Body of pancreas (tissue), 4 donors: ENCODE data around the gene RGL3. TPM values are rescaled to one million over a fixed set of nuclear protein-coding genes. Genes with fewer than 3 reads are reported as not detected.

Source experiments
- ATAC-seq: fragments of 150-250 bp; one replicate; pipeline ENCODE4 v1.9.1; 2016
- DNase-seq, 4 donors: peaks; one replicate each; pipeline ENCODE4 v3.0.0-alpha.2; 2019
- H3K27ac ChIP-seq, 4 donors: fragments of 200-600 bp; sonication (generic); 1 replicate in 3 of 4; 2 replicates in 1 of 4; pipeline versions ENCODE4 v1.5.1 to v1.6.1; 2016 to 2019; ENCODE audit warnings: mild to moderate bottlenecking in 1 of 4, mixed read lengths in 1 of 4, moderate library complexity in 1 of 4
- H3K27me3 ChIP-seq, 2 donors: fragments of 200-600 bp; sonication (generic); one replicate each; pipeline ENCODE4 v1.6.0; 2016; ENCODE audit warnings: mild to moderate bottlenecking in 1 of 2
- H3K36me3 ChIP-seq, 2 donors: fragments of 200-600 bp; sonication (generic); replicated peaks in 1 of 2; 2 replicates each; pipeline ENCODE4 v1.5.1; 2016; ENCODE audit warnings: low read depth in 2 of 2; ENCODE audit not compliant: insufficient read depth in 1 of 2
- H3K4me1 ChIP-seq: fragments of 200-600 bp; sonication (generic); one replicate; pipeline ENCODE4 v1.6.0; 2016
- H3K4me3 ChIP-seq, 2 donors: fragments of 200-600 bp; sonication (generic); 1 replicate in 1 of 2; 2 replicates in 1 of 2; pipeline ENCODE4 v1.5.1; 2016 to 2019
- H3K9me3 ChIP-seq, 3 donors: fragments of 200-600 bp; sonication (generic); 1 replicate in 2 of 3; 2 replicates in 1 of 3; pipeline ENCODE4 v1.5.1; 2016
- CTCF ChIP-seq, 7 experiments: fragments of 450-650 bp in 4 of 7; fragments of 200-600 bp in 3 of 7; sonication (generic) in 3 of 7; IDR thresholded peaks; one replicate each; pipeline ENCODE4 v1.5.1; 2016 to 2019; ENCODE audit warnings: antibody characterized with exemption in 7 of 7
- POLR2A ChIP-seq, 3 donors: fragments of 450-650 bp; IDR thresholded peaks; one replicate each; pipeline ENCODE4 v1.6.1; 2016; ENCODE audit warnings: antibody characterized with exemption in 3 of 3, mild to moderate bottlenecking in 2 of 3
- WGBS, 2 donors: methylation state at CpG; one replicate each; pipeline ENCODE4 v1.1.5; 2017; 5-methylcytosine and 5-hydroxymethylcytosine counted together
- intact Hi-C: fragments of 100-400 bp; cut with DNase I; formaldehyde crosslinking; loops from one replicate; pipeline ENCODE4 v1.15.1; 2023
- total RNA-seq, 2 donors: library from RNA; depleted of rRNA; stranded (reverse); fragments of >200 nt; gene quantifications; one replicate each; pipeline ENCODE4 v1.1.0, GENCODE V29; 2016

The RGL3 gene
- total RNA-seq, 2 donors from 2014 or later = 35.0 to 56.0 TPM

- no peaks in the 10 kb centered on the region for H3K4me1 ChIP-seq
- intact Hi-C loops = loop anchor here (5.0 kb wide), 1 partner anchor 157 kb away; no protein-coding TSS in a partner anchor
- DNase-seq (no peak), ATAC-seq (no peak)
- peaks cover 0 to 19% of the 10 kb centered on the region in 2 donors for H3K36me3 ChIP-seq
- WGBS, 2 donors = 93 to 96% methylated on average over 20 to 30 of the region's 31 CpGs
- TF ChIP-seq CTCF (IDR thresholded peaks at IDR 0.05) (no peak), POLR2A (IDR thresholded peaks at IDR 0.05) (no peak)
- H3K9me3 ChIP-seq = no peaks in the 10 kb centered on the region
- H3K27ac ChIP-seq = no peak overlapping the region
- H3K27me3 ChIP-seq = no peaks in the 10 kb centered on the region
- no peak overlapping the region for H3K4me3 ChIP-seq
Observed at GRCh38 chr19:11448923-11449554, 29.9 kb upstream of the RGL3 start.

- no peak overlapping the region for H3K27ac ChIP-seq
- intact Hi-C loops = loop anchor here (5.0 kb wide), 1 partner anchor 156 kb away; no protein-coding TSS in a partner anchor
- H3K27me3 ChIP-seq = no peaks in the 10 kb centered on the region
- H3K9me3 ChIP-seq = no peaks in the 10 kb centered on the region
- H3K36me3 ChIP-seq = peaks cover 0 to 21% of the 10 kb centered on the region in 2 donors
- H3K4me1 ChIP-seq = no peaks in the 10 kb centered on the region
- TF ChIP-seq CTCF (IDR thresholded peaks at IDR 0.05) (no peak), POLR2A (IDR thresholded peaks at IDR 0.05) (no peak)
- H3K4me3 ChIP-seq = no peak overlapping the region
- WGBS, 2 donors = 80 to 90% methylated on average over 7 to 10 of the region's 13 CpGs
- ATAC-seq = no peak
- no peak for DNase-seq
Observed at GRCh38 chr19:11448410-11448809, 29.3 kb upstream of the RGL3 start.

GRCh38 chr19:11447347-11448262, 28.5 kb upstream of the RGL3 start:
- H3K36me3 ChIP-seq = peaks cover 0 to 21% of the 10 kb centered on the region in 2 donors
- WGBS, 2 donors = 86 to 88% methylated on average over 21 to 34 of the region's 35 CpGs
- no peak overlapping the region for H3K27ac ChIP-seq
- TF ChIP-seq POLR2A (IDR thresholded peaks at IDR 0.05) (no peak), CTCF (IDR thresholded peaks at IDR 0.05) (no peak)
- H3K4me1 ChIP-seq = no peaks in the 10 kb centered on the region
- intact Hi-C loops = loop anchor here (5.0 kb wide), 1 partner anchor 155 kb away; no protein-coding TSS in a partner anchor
- H3K27me3 ChIP-seq = no peaks in the 10 kb centered on the region
- DNase-seq (no peak), ATAC-seq (no peak)
- no peaks in the 10 kb centered on the region for H3K9me3 ChIP-seq
- no peak overlapping the region for H3K4me3 ChIP-seq

GRCh38 chr19:11446652-11447301, 27.7 kb upstream of the RGL3 start:
- intact Hi-C loops = loop anchor here (5.0 kb wide), 1 partner anchor 154 kb away; no protein-coding TSS in a partner anchor
- peak; percentile 37 to 65 (median 51) for DNase-seq
- WGBS, 2 donors = 57 to 69% methylated on average over 16 to 20 of the region's 23 CpGs
- H3K4me3 ChIP-seq = no peak overlapping the region
- peaks cover 0 to 22% of the 10 kb centered on the region in 2 donors for H3K36me3 ChIP-seq
- no peak for TF ChIP-seq POLR2A (IDR thresholded peaks at IDR 0.05)
- peak; percentile 64 to 91 (median 80) for TF ChIP-seq CTCF (IDR thresholded peaks at IDR 0.05)
- H3K27ac ChIP-seq = no peak overlapping the region
- no peaks in the 10 kb centered on the region for H3K27me3 ChIP-seq
- peak; percentile 61 for ATAC-seq
- no peaks in the 10 kb centered on the region for H3K4me1 ChIP-seq
- H3K9me3 ChIP-seq = no peaks in the 10 kb centered on the region
